ENCODE measurements around the gene EFCAB9. TPM values are rescaled to one million over a fixed set of nuclear protein-coding genes. Genes with fewer than 3 reads are reported as not detected.

The EFCAB9 gene
- total RNA-seq, 2 experiments from 2014 or later, result not detected

GRCh38 chr5:172168311-172168710, 25.7 kb upstream of the EFCAB9 start:
- H3K4me3 Mint-ChIP-seq, result no peak overlapping the region
- no peaks in the 10 kb centered on the region for H3K27me3 Mint-ChIP-seq
- POLR2A ChIA-PET, result interaction anchor here (1.0 to 2.2 kb wide), 3 partner anchors 16 to 19 kb away, joined by 3 to 6 read pairs (median 6); no protein-coding TSS in a partner anchor
- peaks cover 69% of the 10 kb centered on the region for H3K36me3 Mint-ChIP-seq (ENCODE audit: low read depth)
- DNase-seq, result no peak
- H3K9me3 Mint-ChIP-seq, result no peaks in the 10 kb centered on the region
- peak overlapping the region; percentile 40 for H3K27ac Mint-ChIP-seq
- CTCF ChIA-PET, result interaction anchor here (13.1 kb wide), 1 partner anchor 18 kb away, joined by 254 read pairs; the partner anchor contains the start of gene STK10
- H3K4me1 Mint-ChIP-seq, result peaks cover 76% of the 10 kb centered on the region

- Mint-ChIP-seq H3K4me1 (peaks cover 82% of the 10 kb centered on the region), H3K4me3 (no peak overlapping the region), H3K9me3 (no peaks in the 10 kb centered on the region), H3K27me3 (no peaks in the 10 kb centered on the region), H3K27ac (no peak overlapping the region), H3K36me3 (ENCODE audit: low read depth) (peaks cover 73% of the 10 kb centered on the region)
- no peak for DNase-seq
- ChIA-PET POLR2A (interaction anchor here (1.5 to 2.2 kb wide), 2 partner anchors 16 to 17 kb away, joined by 6 read pairs; no protein-coding TSS in a partner anchor), CTCF (interaction anchor here (13.1 kb wide), 1 partner anchor 17 kb away, joined by 254 read pairs; the partner anchor contains the start of gene STK10)
These were observed 24.8 kb upstream of the EFCAB9 start for GRCh38 chr5:172169216-172169615.

- Mint-ChIP-seq H3K36me3 (ENCODE audit: low read depth) (peaks cover 77% of the 10 kb centered on the region), H3K27ac (peak overlapping the region; percentile 64), H3K27me3 (no peaks in the 10 kb centered on the region), H3K9me3 (no peaks in the 10 kb centered on the region), H3K4me1 (peaks cover 86% of the 10 kb centered on the region), H3K4me3 (no peak overlapping the region)
- no peak for DNase-seq
- ChIA-PET CTCF (interaction anchor here (0.9 to 13.1 kb wide), 2 partner anchors 16 to 54 kb away, joined by 3 to 254 read pairs; partner anchors contain the start of gene STK10), POLR2A (interaction anchor here (0.8 to 2.2 kb wide), 3 partner anchors 13 to 59 kb away, joined by 3 to 6 read pairs (median 4); no protein-coding TSS in a partner anchor)
These were observed 23.7 kb upstream of the EFCAB9 start for GRCh38 chr5:172170251-172170701.

- Mint-ChIP-seq H3K36me3 (ENCODE audit: low read depth) (peaks cover 83% of the 10 kb centered on the region), H3K4me3 (no peak overlapping the region), H3K27me3 (no peaks in the 10 kb centered on the region), H3K4me1 (peaks cover 91% of the 10 kb centered on the region), H3K27ac (peak overlapping the region; percentile 6), H3K9me3 (no peaks in the 10 kb centered on the region)
- ChIA-PET POLR2A (interaction anchor here (9.7 to 19.2 kb wide), 2 partner anchors 15 to 63 kb away, joined by 609 to 905 read pairs; partner anchors contain the start of gene STK10), CTCF (interaction anchor here (0.6 to 13.1 kb wide), 2 partner anchors 16 to 61 kb away, joined by 3 to 254 read pairs; partner anchors contain the start of gene STK10)
- DNase-seq, result no peak
These were observed 22.9 kb upstream of the EFCAB9 start for GRCh38 chr5:172171118-172171517.

- Mint-ChIP-seq H3K36me3 (ENCODE audit: low read depth) (peaks cover 91% of the 10 kb centered on the region), H3K4me1 (peaks cover 96% of the 10 kb centered on the region), H3K27me3 (no peaks in the 10 kb centered on the region), H3K9me3 (no peaks in the 10 kb centered on the region), H3K27ac (peak overlapping the region; percentile 96), H3K4me3 (peak overlapping the region; percentile 87)
- POLR2A ChIA-PET, result interaction anchor here (0.6 to 19.2 kb wide), 19 partner anchors 10 to 188 kb away, joined by 3 to 905 read pairs (median 9); partner anchors contain the start of genes FBXW11, STK10 and UBTD2
- no peak for DNase-seq
- CTCF ChIA-PET, result interaction anchor here (1.0 to 13.1 kb wide), 12 partner anchors 13 to 261 kb away, joined by 3 to 254 read pairs (median 8); partner anchors contain the start of genes FBXW11, STK10 and UBTD2
These were observed 20.9 kb upstream of the EFCAB9 start for GRCh38 chr5:172172912-172173563.

GRCh38 chr5:172173564-172174153, 20.3 kb upstream of the EFCAB9 start:
- Mint-ChIP-seq H3K27ac (peak overlapping the region; percentile 96), H3K4me1 (peaks cover 96% of the 10 kb centered on the region), H3K27me3 (no peaks in the 10 kb centered on the region), H3K4me3 (peak overlapping the region; percentile 87), H3K9me3 (no peaks in the 10 kb centered on the region), H3K36me3 (ENCODE audit: low read depth) (peaks cover 91% of the 10 kb centered on the region)
- ChIA-PET POLR2A (interaction anchor here (0.8 to 19.2 kb wide), 23 partner anchors 10 to 785 kb away, joined by 3 to 905 read pairs (median 8); partner anchors contain the start of genes FBXW11, NPM1, STK10 and UBTD2), CTCF (interaction anchor here (0.8 to 13.1 kb wide), 14 partner anchors 8 to 262 kb away, joined by 3 to 254 read pairs (median 6); partner anchors contain the start of genes FBXW11, STK10 and UBTD2)
- DNase-seq, result peak; percentile 90

- POLR2A ChIA-PET, result interaction anchor here (0.7 to 19.2 kb wide), 27 partner anchors 11 to 787 kb away, joined by 3 to 905 read pairs (median 6); partner anchors contain the start of genes FBXW11, NPM1, STK10 and UBTD2
These were observed 18.7 kb upstream of the EFCAB9 start for GRCh38 chr5:172175263-172175719.

GRCh38 chr5:172177176-172177575, 16.8 kb upstream of the EFCAB9 start:
- peaks cover 81% of the 10 kb centered on the region for H3K36me3 Mint-ChIP-seq (ENCODE audit: low read depth)
- CTCF ChIA-PET, result interaction anchor here (0.6 to 13.1 kb wide), 3 partner anchors 9 to 66 kb away, joined by 3 to 254 read pairs (median 38); partner anchors contain the start of gene STK10
- DNase-seq, result no peak
- H3K4me3 Mint-ChIP-seq, result peak overlapping the region; percentile 70
- peaks cover 93% of the 10 kb centered on the region for H3K4me1 Mint-ChIP-seq
- no peaks in the 10 kb centered on the region for H3K9me3 Mint-ChIP-seq
- POLR2A ChIA-PET, result interaction anchor here (4.3 to 19.2 kb wide), 4 partner anchors 9 to 107 kb away, joined by 32 to 905 read pairs (median 346); partner anchors contain the start of genes STK10 and UBTD2
- H3K27ac Mint-ChIP-seq, result peak overlapping the region; percentile 96
- H3K27me3 Mint-ChIP-seq, result no peaks in the 10 kb centered on the region

More at GRCh38 chr5:172175263-172175719, 18.7 kb upstream of the EFCAB9 start:
- DNase-seq, result peak; percentile 96
- H3K36me3 Mint-ChIP-seq (ENCODE audit: low read depth), result peaks cover 87% of the 10 kb centered on the region
- H3K4me3 Mint-ChIP-seq, result peak overlapping the region; percentile 87
- peaks cover 96% of the 10 kb centered on the region for H3K4me1 Mint-ChIP-seq
- CTCF ChIA-PET, result interaction anchor here (0.6 to 13.1 kb wide), 13 partner anchors 10 to 168 kb away, joined by 3 to 254 read pairs (median 8); partner anchors contain the start of genes FBXW11, STK10 and UBTD2
- no peaks in the 10 kb centered on the region for H3K27me3 Mint-ChIP-seq
- peak overlapping the region; percentile 96 for H3K27ac Mint-ChIP-seq
- H3K9me3 Mint-ChIP-seq, result no peaks in the 10 kb centered on the region

- Mint-ChIP-seq H3K27me3 (no peaks in the 10 kb centered on the region), H3K4me3 (peak overlapping the region; percentile 70)
These were observed 15.5 kb upstream of the EFCAB9 start for GRCh38 chr5:172178301-172178987.

GRCh38 chr5:172178991-172179989, 14.7 kb upstream of the EFCAB9 start:
- ChIA-PET CTCF (interaction anchor here (0.8 to 13.1 kb wide), 8 partner anchors 7 to 268 kb away, joined by 3 to 254 read pairs (median 4); partner anchors contain the start of gene STK10), POLR2A (interaction anchor here (0.7 to 19.2 kb wide), 16 partner anchors 7 to 805 kb away, joined by 3 to 905 read pairs (median 4); partner anchors contain the start of genes ATP6V0E1, FBXW11, STK10 and UBTD2)
- DNase-seq, result peak; percentile 69
- H3K4me3 Mint-ChIP-seq, result peak overlapping the region; percentile 70
- H3K36me3 Mint-ChIP-seq (ENCODE audit: low read depth), result peaks cover 85% of the 10 kb centered on the region
- H3K9me3 Mint-ChIP-seq, result no peaks in the 10 kb centered on the region
- peak overlapping the region; percentile 96 for H3K27ac Mint-ChIP-seq
- no peaks in the 10 kb centered on the region for H3K27me3 Mint-ChIP-seq
- H3K4me1 Mint-ChIP-seq, result peaks cover 96% of the 10 kb centered on the region

More at GRCh38 chr5:172178301-172178987, 15.5 kb upstream of the EFCAB9 start:
- CTCF ChIA-PET, result interaction anchor here (0.8 to 13.1 kb wide), 5 partner anchors 8 to 267 kb away, joined by 3 to 254 read pairs (median 4); partner anchors contain the start of gene STK10
- peak overlapping the region; percentile 96 for H3K27ac Mint-ChIP-seq
- H3K4me1 Mint-ChIP-seq, result peaks cover 96% of the 10 kb centered on the region
- H3K9me3 Mint-ChIP-seq, result no peaks in the 10 kb centered on the region
- peaks cover 85% of the 10 kb centered on the region for H3K36me3 Mint-ChIP-seq (ENCODE audit: low read depth)
- POLR2A ChIA-PET, result interaction anchor here (0.6 to 19.2 kb wide), 12 partner anchors 8 to 805 kb away, joined by 3 to 905 read pairs (median 4); partner anchors contain the start of genes ATP6V0E1, FBXW11, STK10 and UBTD2
- peak; percentile 51 for DNase-seq

All from activated CD4-positive, alpha-beta memory T cell treated with anti-CD3 and anti-CD28 coated beads, Interleukin-2, amount 10 ng/mL, durations not matched to agents 7 days and 5 days (primary cell).